ELF-1 (cell line): ENCODE results near the gene BCL2L13.

Source experiments
- DNase-seq: peaks from one replicate; pipeline ENCODE4 v3.0.0-alpha.2; 2016; ENCODE audit warnings: low read depth, low spot score

Gene BCL2L13

DNA sequence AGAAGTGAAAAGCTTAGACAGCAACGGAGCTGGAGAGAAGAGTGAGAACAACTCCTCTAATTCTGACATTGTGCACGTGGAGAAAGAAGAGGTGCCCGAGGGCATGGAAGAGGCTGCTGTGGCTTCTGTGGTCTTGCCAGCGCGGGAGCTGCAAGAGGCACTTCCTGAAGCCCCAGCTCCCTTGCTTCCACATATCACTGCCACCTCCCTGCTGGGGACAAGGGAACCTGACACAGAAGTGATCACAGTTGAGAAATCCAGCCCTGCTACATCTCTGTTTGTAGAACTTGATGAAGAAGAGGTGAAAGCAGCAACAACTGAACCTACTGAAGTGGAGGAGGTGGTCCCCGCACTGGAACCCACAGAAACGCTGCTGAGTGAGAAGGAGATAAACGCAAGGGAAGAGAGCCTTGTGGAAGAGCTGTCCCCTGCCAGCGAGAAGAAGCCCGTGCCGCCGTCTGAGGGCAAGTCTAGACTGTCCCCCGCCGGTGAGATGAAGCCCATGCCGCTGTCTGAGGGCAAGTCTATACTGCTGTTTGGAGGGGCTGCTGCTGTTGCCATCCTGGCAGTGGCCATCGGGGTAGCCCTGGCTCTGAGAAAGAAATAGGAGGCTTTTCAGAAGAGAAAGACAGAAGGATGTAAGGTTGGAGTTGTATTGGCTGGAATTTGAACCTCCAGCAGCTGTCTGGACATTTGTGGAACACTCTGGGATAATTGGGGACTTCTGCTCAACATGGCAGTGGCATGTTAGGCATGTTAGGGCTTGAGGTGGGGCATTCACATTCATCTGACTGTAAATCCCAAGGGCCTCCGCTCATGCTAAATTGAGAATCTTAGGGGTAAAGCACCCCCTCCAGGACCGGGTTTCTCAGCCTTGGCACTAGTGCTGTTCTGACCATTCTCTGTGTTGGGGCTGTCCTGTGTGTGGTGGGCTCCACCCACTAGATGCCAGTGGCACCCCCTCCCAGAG, 88.7 kb downstream of the BCL2L13 start:
- no peak for DNase-seq

DNA sequence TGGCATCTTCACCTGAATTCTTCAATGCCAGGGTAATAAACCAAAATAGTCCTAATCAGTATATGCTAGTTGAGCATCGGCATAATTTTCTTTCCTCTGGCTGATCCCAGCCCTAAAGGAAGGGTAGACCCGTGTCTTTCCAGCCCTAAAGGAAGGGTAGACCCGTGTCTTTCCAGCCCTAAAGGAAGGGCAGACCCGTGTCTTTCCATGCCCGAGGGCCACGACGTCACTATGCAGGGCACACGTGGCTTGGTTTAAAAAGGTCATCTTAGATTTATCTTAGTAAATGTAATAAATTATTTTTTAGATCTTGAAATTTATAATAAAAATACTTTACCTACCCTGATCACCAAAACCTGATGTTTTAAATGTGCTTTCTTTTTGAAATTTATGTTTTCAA, 90.2 kb downstream of the BCL2L13 start:
- no peak for DNase-seq

DNA sequence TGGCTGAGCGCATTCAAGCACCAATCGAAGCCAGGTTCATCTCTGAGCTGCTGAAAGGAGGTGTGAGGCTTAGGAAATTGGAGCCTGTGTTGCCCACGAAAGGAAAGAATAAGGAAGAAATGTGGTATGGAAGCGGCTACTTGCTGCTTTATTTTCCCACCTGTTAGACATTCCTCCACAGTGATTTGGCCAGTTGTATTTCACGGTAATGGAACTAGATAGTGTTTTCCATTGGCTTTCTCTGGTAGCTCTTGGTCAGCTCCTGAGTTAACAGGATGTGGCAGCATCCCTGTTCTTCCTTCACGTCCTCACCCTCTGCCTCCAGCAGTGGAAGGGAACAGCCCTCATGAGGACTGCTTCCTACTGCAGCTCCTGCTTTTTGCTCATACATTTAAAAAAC, 91.0 kb downstream of the BCL2L13 start:
- DNase-seq: no peak

DNA sequence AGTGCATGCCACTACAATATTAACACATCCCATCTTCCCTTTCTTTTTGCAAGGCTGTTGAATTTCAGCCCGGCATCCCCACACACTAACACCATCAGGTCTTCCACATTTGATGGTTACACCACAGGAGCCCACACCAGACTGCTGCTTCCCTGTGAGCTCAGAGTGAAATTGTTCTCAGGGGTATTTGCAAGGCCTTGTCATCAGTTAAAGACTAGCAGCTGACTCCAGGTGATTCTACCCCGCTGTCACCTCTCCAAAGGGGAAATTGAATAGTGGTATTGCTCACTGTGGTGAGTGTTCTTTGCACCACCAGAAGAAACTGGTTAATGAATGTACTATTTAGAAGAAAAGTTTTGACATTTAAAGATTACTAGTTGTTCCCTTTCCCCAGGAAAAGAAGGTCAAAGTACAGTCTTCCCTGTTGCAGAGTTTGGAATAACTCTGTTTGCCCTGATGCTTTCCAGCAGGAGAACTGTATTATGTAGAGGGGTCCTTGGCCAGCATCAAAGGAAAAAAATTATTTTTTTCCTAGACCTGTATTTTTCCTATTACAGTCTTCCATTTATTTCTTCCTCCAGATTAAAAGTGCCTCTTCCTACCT, 93.8 kb downstream of the BCL2L13 start:
- DNase-seq: no peak

DNA sequence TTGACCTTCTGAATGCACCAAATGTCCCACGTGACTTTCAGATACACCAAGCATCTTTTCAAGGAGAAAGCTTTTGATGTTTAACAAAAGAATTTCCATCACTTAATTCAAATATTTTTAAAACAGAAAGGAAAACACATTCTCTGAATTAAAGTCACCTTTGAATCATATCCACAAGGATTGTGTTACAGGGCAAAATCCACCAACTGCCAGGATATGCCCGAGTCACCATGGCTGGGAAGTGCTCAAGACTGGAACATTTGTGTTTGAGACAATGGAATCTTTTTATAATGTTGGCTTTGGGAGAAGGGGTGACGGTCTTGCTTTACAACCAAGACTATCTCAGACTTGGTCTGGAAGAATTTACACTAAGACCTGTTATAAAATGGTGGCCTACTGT, 94.9 kb downstream of the BCL2L13 start:
- no peak for DNase-seq

DNA sequence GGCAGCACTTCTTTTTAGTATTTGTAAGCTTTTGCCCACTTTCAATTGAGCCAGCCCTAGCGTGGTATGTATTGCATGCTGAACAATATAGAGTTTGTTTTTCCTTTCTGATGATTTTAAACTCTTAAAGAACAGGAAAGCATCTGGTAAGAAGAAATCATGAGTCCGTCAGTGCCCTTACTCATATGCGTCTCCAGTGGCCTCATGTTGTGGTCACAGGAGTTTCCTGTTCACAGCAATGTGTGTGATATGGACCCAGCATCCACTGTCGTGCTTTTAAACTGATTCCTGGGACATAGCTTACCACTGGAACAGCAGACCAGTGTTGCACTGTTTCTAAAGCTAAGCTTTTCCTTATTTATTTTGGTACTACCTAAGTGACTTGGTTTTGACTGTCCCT, 95.6 kb downstream of the BCL2L13 start:
- DNase-seq: no peak

DNA sequence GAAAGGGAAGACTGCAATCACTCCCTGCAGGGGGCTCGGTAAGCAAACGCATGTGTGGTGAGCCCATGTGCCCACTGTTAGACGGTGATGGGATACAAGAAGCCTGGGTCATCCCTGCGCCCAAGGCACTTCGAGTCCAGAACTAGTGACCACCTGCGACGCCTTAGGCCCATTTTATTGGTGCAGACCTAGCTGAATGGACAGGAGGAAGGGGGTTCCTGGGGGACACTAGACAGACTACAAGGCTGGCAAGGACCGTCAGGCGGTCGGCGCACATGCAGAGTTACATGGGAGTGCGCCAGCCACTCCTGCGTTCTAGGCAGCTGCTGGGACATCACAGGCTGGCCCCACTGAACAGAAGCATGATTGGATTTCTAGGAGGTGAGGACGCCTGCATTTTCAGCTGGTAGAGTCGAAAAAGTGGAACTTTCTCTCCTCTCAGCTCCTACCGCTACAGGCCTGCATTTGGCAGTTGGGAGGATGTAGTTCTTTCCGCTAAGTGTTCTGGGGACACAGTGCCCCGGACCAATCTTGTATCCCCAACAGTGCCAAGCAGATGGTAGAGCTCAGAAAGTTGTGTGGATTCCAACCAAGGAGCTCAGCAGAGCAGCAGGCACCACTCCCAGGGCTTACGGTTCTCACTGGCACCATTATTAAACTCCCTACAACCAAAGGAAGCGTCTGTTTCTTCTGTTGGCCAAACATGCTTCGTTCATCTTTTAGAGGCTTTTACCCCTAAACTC, 100.0 kb downstream of the BCL2L13 start:
- no peak for DNase-seq

DNA sequence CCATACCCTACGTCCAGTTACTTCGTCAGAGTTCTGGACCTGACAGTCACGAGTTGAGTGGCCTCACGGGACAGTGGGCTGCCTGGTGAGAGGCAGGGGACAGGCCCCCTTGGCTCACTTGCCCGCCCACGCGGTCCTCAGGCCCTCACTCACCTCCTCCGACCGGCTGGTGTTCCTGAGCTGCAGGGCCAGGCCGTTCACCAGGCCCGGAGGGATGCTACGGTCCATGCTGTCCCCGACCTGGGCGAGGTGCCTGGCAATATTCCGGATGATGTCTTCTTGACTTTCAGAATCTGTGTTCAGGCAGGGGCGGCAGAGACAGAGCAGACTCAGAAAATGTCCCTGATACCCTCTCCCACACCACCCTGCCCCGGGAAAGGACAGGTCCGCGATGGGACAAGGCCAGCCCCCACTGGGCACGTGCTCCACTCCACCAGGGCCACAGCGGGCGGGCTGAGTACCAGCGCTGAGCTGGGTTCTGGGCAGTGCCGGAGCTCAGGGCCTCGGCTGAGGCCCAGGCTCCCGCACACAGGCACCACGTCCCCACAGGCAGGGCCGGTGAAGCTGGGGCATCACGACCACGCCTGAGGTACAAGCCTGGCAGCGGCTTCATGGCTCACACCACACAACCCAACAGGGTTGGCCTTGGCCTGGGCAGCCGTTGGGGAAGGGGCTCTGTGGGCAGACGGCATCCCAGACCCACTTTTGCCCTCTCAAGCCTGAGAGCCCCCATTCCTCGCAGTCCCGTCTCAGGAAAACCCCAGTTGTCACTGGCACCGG, 100.8 kb downstream of the BCL2L13 start:
- no peak for DNase-seq

DNA sequence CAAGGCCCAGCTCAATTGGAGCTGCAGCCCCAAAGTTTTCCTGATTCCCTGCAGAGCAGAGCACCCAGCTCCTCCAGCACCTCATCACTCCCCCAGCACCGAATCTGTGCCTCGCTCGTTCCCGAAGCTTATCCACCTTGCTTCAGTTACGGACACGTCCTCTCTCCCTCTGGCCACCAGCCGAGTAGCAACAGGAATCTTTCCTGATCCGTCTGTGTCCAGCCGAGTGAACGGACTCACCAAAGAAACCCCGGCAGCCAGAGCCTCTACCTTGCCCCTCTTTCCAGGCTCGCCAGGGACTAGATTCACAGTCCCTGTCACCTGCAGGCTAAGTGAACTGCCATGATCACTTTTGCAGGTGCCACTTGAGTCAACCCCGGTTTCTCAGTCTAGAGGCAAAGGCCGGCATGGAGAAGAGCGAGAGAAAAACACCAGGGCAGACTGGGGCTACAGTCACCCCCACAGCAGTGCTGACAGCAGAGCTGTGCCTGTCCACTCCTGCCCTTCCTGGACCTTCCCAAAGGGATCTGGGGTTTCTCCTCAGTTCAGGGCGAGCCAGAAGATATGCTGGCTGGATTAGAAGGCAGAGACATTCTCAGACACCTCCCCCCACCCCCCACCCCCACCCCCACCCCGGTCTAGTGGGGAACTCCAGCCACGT, 103.4 kb downstream of the BCL2L13 start:
- no peak for DNase-seq

DNA sequence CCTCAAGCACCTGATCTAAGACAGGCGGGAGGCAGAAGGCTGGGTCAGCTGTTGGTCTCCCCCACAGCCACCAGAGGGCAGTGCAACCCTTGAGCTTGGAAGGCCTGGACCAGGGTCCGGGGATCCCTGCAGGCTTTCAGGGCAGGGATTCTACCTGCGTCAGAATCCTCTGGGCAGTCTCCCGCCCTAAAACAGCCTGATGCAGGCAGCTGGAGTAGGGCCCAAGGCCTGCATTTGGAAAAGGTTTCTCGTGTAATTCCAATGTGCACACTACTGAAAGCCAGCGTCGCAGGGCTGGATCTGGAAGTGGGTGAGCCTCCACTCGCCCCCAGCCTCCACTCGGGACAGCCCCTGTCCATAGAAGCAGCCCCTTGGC, 104.0 kb downstream of the BCL2L13 start:
- DNase-seq: peak; percentile 94

DNA sequence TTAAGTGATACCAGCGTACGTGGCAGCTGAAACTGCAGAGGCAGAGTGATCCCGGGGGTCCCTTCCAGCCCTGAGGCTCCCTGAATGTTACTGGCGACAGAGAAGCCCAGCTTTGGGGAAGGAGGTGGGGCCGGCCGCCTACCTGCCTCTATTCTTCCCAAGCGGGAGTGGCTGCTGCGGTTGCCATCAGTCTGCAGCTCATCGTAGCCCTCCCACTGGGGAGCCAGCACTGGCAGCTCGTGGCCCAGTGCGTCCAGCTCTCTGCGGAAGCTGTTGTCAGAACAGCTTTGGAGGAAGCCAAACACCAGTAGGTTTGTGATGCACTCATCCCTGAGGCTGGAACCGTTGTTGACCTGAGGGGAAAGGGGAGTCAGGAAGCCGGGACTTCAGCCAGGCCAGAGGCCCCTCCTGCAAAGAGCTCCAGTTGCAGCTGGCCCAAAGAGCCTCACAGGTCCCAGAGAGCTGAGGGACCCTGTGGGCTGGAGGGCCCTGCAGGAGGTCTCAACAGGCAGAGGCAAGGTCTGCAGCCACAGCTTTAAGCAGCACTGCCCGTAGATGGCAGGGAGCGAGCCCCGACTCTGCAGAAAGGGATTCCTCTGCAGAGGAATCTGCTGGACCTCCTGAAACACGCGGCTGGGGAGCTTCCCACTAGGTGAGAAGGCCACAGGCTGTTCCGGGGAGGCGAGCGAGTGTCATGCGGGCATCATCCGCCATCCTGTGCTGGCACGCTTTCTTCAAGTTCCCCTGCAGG, 105.3 kb downstream of the BCL2L13 start:
- peak; percentile 56 for DNase-seq

DNA sequence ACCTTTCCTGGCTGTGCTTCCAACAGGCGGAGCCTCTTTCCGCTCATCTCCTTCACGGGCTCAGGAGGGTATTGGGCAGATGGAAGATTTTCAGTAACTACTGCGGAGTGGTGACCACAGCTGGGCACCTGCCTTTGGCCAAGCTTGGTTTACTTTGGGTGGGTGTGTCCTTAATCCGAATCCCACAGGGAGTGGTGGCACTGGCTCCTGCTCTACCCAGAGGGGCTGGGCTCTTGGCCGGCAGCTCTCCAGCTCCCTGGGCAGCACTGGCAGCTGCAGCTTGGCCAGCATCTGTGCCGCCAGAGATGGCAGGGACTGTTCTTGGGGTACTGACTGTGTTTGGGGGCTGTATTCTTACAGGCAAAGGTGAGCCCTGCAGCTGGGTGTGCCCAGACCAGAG, 105.9 kb downstream of the BCL2L13 start:
- DNase-seq: no peak

DNA sequence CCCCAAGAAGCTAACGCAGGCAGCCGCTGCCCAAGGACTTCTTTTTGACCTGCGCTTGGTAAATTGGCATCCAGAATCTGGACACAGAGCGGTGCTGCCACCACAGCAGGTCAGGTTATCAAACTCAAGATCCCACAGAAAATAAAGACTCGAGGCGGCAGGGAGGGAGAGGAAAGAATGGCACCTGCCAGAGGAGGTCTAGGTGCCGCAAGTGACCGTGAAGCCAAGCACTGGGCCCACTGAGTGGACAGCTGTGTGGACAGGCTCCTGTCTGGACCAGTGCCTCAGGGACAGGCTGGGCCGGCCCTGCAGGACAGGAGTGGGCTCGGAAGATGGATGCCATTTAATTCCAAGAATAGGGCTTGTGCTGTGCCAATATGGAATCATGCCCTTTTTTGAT, 108.4 kb downstream of the BCL2L13 start:
- no peak for DNase-seq

DNA sequence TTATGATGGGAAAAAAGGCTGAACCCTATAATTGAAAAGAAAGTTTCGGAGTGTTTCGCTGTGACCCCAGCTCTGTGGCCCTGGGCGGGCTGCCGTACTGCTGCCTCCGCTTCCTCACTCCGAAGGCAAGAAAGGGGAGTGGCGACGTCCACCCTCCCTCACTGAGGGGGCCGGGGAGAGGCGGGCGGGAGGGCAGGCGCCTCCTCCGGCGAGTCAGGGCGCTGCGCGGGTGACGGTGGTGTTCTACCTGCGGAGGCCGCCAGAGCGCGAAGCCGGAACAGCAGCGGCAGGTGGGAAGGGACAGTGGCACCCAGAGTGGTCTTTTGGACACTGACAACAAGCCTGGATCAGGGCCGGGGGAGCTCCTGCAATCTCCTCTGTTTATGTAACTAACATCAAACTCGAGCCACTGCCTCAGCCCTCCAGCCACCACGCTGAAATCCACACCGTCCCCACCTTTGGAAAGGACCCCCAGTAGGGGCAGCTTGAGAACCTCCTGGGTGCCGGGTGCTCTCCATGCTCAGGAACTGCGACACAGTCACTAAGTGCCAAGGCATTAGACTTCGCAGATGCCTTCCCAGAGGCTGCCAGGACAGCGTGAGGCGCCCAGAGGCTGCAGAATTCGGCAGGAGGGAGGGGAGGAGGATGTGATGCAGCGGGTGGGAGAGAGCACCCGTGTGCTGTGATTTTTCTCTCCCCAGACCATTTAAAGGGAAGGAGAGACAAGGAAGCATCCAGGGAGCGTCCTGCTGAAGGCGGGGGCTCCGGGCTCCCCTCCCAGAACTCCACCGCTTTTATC, 110.2 kb downstream of the BCL2L13 start:
- peak; percentile 89 for DNase-seq

DNA sequence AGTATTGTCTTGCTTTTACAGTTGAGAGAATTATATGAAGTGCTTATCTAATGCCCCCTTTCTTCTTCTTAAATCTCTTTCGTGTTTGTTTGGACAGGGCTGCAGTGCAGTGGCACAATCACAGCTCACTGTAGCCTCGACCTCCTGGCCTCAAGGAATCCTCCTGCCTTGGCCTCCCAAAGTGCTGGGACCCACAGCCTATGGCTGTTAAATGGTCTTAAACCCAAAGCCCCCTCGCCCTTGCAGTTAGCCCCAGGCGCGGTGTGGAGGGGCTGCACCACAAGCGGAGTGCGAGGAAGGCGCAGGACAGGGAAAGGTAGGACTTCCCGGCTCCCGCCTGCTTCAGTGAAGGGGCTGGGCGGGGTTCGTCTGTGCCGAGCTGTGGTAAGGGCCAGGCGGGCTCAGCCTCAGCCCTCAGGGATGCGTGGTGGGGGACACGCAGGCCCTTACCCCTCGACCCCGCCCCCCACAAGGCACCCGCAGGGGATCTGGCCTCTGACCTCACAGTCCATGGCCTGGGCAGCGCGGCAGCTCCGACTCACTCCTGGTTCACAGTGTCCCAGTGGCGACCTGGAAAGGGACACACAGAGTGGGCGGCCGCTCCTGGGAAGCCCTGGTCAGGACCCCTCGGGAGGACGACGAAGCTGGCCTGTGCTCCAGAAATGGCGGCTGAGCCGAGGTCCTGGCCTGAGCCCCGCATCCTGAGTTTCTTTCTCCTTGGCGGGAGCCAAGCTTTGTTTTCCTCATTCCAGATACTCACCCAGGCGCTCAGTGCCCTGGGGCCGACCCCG, 111.2 kb downstream of the BCL2L13 start:
- DNase-seq: peak; percentile 68

DNA sequence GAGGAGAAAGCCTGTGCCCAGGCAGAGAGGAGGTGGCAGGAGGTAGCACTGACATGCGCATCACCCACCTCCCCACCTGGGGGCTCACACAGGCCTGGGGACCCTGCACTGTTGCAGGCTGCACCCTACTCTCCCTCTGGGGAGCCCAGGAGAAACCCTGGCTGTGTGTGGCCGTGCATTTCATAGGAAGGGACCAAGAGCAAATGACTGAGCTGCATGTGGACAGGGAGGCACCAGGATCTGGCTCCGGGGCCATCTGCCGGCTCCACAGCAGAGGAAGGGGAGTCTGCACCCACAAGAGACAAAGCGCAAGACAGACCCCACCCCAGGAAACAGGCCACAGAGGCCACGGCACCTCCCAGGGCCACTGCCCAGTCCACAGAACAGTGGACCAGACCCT, 113.0 kb downstream of the BCL2L13 start:
- no peak for DNase-seq

DNA sequence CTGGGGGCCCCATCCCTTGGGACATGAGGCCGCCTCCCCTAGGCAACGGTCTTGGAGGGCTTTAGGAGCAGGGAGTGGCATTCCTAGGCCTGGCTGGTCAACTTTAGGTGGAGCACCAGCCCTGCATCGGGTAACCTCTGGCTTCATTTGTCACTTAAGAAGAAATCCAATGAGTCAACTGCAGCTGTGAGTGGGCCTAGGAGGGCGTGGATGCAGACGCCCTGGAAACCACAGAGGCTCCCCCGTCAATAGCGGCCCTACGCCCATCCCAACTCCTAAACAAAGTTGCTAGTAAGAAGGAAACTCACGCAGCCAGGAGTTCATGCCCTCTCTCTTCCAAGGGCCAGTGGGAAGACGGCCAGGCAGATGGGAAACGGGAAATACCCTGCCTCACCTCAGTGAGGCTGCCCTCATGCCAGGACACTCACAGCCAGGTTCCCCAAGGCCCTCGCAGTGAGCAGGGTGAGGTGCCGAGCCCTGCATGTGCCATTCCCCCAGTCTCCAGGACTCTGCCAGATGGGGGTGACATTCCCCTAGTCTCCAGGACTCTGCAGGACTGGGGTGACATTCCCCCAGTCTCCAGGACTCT, 114.9 kb downstream of the BCL2L13 start:
- DNase-seq: no peak

DNA sequence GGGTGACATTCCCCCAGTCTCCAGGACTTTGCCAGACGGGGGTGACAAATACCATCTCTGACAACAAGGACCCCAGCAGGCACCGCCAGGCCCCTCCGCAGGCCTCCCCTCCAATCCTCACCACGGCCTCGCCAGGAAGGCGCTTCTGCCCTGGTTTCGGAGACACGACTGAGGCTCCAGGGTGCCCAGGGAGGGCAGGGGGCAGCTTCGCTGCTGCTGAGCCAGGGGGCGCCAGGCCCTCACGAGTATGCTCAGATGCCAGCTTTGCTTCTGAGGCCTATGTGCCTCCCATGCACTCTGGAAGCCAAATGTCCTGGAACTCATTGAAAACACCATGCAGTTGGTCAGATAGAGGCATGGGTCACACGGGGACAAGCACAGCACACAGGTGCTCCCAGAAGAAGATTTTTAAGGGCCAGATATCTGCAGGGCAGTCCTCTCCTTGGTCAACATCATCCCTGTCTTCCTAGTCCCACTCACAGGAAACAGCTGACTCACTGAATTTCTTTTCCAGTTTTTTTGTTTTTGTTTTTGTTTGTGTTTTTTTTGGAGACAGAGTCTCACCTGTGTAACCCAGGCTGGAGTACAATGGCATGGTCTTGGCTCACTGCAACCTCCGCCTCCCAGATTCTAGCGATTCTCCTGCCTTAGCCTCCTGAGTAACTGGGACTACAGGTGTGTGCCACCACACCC, 115.8 kb downstream of the BCL2L13 start:
- no peak for DNase-seq
